K562 (cell line): ENCODE data around the gene ZDHHC6. TPM values are rescaled to one million over a fixed set of nuclear protein-coding genes. Genes with fewer than 3 reads are reported as not detected.

Experiments
- ATAC-seq: fragments of 200-7000 bp; cut with Tn5 transposase; 3 replicates; pipeline ENCODE4 v1.9.1; 2020; ENCODE audit warnings: moderate library complexity
- BruUV-seq: library from RNA; stranded (reverse); fragments of 400-500 nt; replicated peaks from 2 replicates; lab custom pipeline; 2021; lab: Mats Ljungman, UMichigan
- CTCF ChIA-PET: fragments of 300-600 bp; formaldehyde crosslinking; extraction: SDS; loops from one replicate; lab custom pipeline; 2021; ENCODE audit warnings: low intra/inter-chr PET ratio; lab: Yijun Ruan, JAX
- POLR2A ChIA-PET: fragments of 300-600, 350-650 bp; sonication (Branson Sonifier 250); formaldehyde crosslinking; extraction: SDS; loops from one replicate; lab custom pipeline; 2021; ENCODE audit warnings: antibody characterized with exemption, inconsistent platforms; lab: Yijun Ruan, JAX
- DNase-seq, 4 experiments: peaks; one replicate each; pipeline versions ENCODE4 v3.0.0 to v3.0.0-alpha.2; 2011 to 2018; ENCODE audit warnings: low spot score in 3 of 4, mixed read lengths in 3 of 4; ENCODE audit errors: extremely low read depth in 1 of 4
- FAIRE-seq: peaks from 2 replicates; lab custom pipeline; 2011; peaks lifted over from hg19 to GRCh38; lab: Jason Lieb, UNC
- H2AFZ ChIP-seq: 2 replicates; pipeline ENCODE4 v1.6.0; 2011; ENCODE audit warnings: low read depth, low read length, control low read depth, inconsistent platforms
- H3K27ac ChIP-seq: fragments of 200-600 bp; 3 replicates; pipeline ENCODE4 v1.8.0; 2011; ENCODE audit warnings: low read depth, mild to moderate bottlenecking, control low read depth, inconsistent platforms, low read length, moderate library complexity, mixed read lengths; ENCODE audit errors: extremely low read depth
- H3K27me3 ChIP-seq, 2 experiments: fragments of 300-600 bp in 1 of 2; 2 replicates in 1 of 2; 3 replicates in 1 of 2; pipeline versions ENCODE4 v1.6.0 to v1.8.0; 2011; ENCODE audit warnings: inconsistent platforms in 2 of 2, low read length in 2 of 2, mild to moderate bottlenecking in 1 of 2, mixed read lengths in 1 of 2, moderate library complexity in 1 of 2; ENCODE audit not compliant: control insufficient read depth in 2 of 2, insufficient read depth in 2 of 2
- H3K36me3 ChIP-seq: fragments of 300-600 bp; 3 replicates; pipeline ENCODE4 v1.8.0; 2011; ENCODE audit warnings: mild to moderate bottlenecking, low read length, inconsistent platforms; ENCODE audit not compliant: control insufficient read depth, insufficient read depth
- H3K4me1 ChIP-seq, 2 experiments: fragments of 200-600 bp in 1 of 2; replicated peaks in 1 of 2; 2 replicates in 1 of 2; 3 replicates in 1 of 2; pipeline versions ENCODE4 v1.5.1 to v1.8.0; 2011; ENCODE audit warnings: inconsistent platforms in 2 of 2, low read length in 2 of 2, mild to moderate bottlenecking in 1 of 2, mixed read lengths in 1 of 2, moderate library complexity in 1 of 2; ENCODE audit not compliant: control insufficient read depth in 2 of 2, insufficient read depth in 2 of 2
- H3K4me2 ChIP-seq: 2 replicates; pipeline ENCODE4 v1.6.1; 2011; ENCODE audit warnings: low read length, control low read depth, inconsistent platforms, mixed read lengths; ENCODE audit not compliant: insufficient read depth
- H3K4me3 ChIP-seq: fragments of 200-600 bp; sonication (generic), shearing (Covaris generic); 2 replicates; pipeline ENCODE4 v1.5.1; 2016; ENCODE audit warnings: control low read depth, inconsistent platforms
- H3K79me2 ChIP-seq: fragments of 200-600 bp; 3 replicates; pipeline ENCODE4 v1.8.0; 2011; ENCODE audit warnings: low read length, inconsistent platforms; ENCODE audit not compliant: control insufficient read depth, insufficient read depth
- H3K9ac ChIP-seq, 2 experiments: 2 replicates each; pipeline versions ENCODE4 v1.6.0 to v1.6.1; 2011; ENCODE audit warnings: low read depth in 2 of 2, low read length in 2 of 2, control low read depth in 1 of 2, inconsistent platforms in 1 of 2, mild to moderate bottlenecking in 1 of 2, mixed read lengths in 1 of 2; ENCODE audit not compliant: insufficient read depth in 1 of 2
- H3K9me1 ChIP-seq: one replicate; pipeline ENCODE4 v1.6.0; 2011; ENCODE audit warnings: inconsistent platforms, mild to moderate bottlenecking, low read length, moderate library complexity; ENCODE audit not compliant: control insufficient read depth, insufficient read depth
- H3K9me3 ChIP-seq: replicated peaks from 2 replicates; pipeline ENCODE4 v1.5.1; 2011; ENCODE audit warnings: low read depth, low read length, inconsistent platforms; ENCODE audit not compliant: control insufficient read depth, insufficient read depth
- H4K20me1 ChIP-seq: replicated peaks from 2 replicates; pipeline ENCODE4 v1.6.1; 2011; ENCODE audit warnings: low read length, inconsistent platforms, mixed read lengths; ENCODE audit not compliant: control insufficient read depth, insufficient read depth
- BDP1 ChIP-seq: IDR thresholded peaks from 3 replicates; pipeline ENCODE4 v1.6.1; 2011; ENCODE audit not compliant: insufficient read length, insufficient read depth
- DPF2 ChIP-seq: fragments of 450-650 bp; IDR thresholded peaks from 2 replicates; pipeline ENCODE4 v1.6.1; 2016
- KLF10 ChIP-seq: fragments of 250-450 bp; sonication (Bioruptor Pico); IDR thresholded peaks from 2 replicates; pipeline ENCODE4 v1.6.1; 2021; ENCODE audit warnings: matching md5 sums
- MAFG ChIP-seq: fragments of 450-650 bp; conservative IDR thresholded peaks from 2 replicates; pipeline ENCODE4 v1.6.1; 2016; ENCODE audit warnings: missing genetic modification characterization, missing compliant biosample characterization
- PHF8 ChIP-seq: fragments of 200-600 bp; sonication (generic); IDR thresholded peaks from 2 replicates; pipeline ENCODE4 v1.6.1; 2012; ENCODE audit warnings: mixed run types, mild to moderate bottlenecking, inconsistent platforms, low read length, moderate library complexity, borderline replicate concordance
- POLR3A ChIP-seq: IDR thresholded peaks from 2 replicates; pipeline ENCODE4 v1.6.1; 2011; ENCODE audit warnings: borderline replicate concordance, mild to moderate bottlenecking, moderate library complexity; ENCODE audit not compliant: insufficient read length, insufficient read depth; ENCODE audit errors: extremely low read depth
- PURB ChIP-seq: sonication (generic); formaldehyde crosslinking; IDR thresholded peaks from 2 replicates; pipeline ENCODE4 v1.9.0; 2021; ENCODE audit warnings: low read depth, mild to moderate bottlenecking, missing genetic modification reagents
- RB1 ChIP-seq: fragments of 450-650 bp; IDR thresholded peaks from 2 replicates; pipeline ENCODE4 v1.6.1; 2017; ENCODE audit warnings: low read depth, mild to moderate bottlenecking
- SPI1 ChIP-seq: IDR thresholded peaks from 2 replicates; pipeline ENCODE4 v1.6.1; 2011; ENCODE audit warnings: low read depth, low read length, control low read depth, borderline replicate concordance
- TAL1 ChIP-seq: fragments of 450-650 bp; IDR thresholded peaks from 2 replicates; pipeline ENCODE4 v1.6.1; 2016; ENCODE audit warnings: mild to moderate bottlenecking
- ZNF197 ChIP-seq: fragments of 200-800 bp; sonication (Bioruptor generic); IDR thresholded peaks from 2 replicates; pipeline ENCODE4 v1.6.1; 2016; ENCODE audit warnings: low read depth, missing genetic modification characterization, missing compliant biosample characterization
- ZNF253 ChIP-seq: fragments of 250-450 bp; sonication (Bioruptor Pico); conservative IDR thresholded peaks from 2 replicates; pipeline ENCODE4 v1.6.1; 2021; ENCODE audit warnings: mild to moderate bottlenecking
- WGBS: fragments of 100-300 bp; shearing (Covaris generic); methylation state at CpG from one replicate; pipeline ENCODE4 v1.1.6; 2016; ENCODE audit warnings: low coverage, mixed read lengths; ENCODE audit not compliant: insufficient coverage; ENCODE audit errors: missing lambda C conversion rate; 5-methylcytosine and 5-hydroxymethylcytosine counted together
- in situ Hi-C: fragments of 300-500 bp; cut with MboI; formaldehyde crosslinking; loops from 4 replicates; pipeline ENCODE4 v1.15.0; 2018; ENCODE audit warnings: inconsistent platforms, mixed read lengths
- intact Hi-C: fragments of 100-400 bp; cut with micrococcal nuclease; formaldehyde crosslinking; loops from 2 replicates; pipeline ENCODE4 v1.14.2; 2022
- polyA plus RNA-seq, 8 experiments: library from polyadenylated mRNA; depleted of rRNA in 4 of 8; stranded (reverse) in 5 of 8; unstranded in 3 of 8; fragments of >200 nt; fragmentation: Nextera tagmentation in 2 of 8; fragmentation: Illumina TruSeq in 1 of 8; extraction: Ambion mirVana in 2 of 8; extraction: Trizol in 1 of 8; gene quantifications; 2 replicates each; pipeline versions ENCODE4 v1.2.1 to v1.2.3, GENCODE V29; 2011 to 2014; ENCODE audit warnings: inconsistent platforms in 1 of 8, missing spikeins in 1 of 8
- total RNA-seq, 7 experiments: library from RNA; depleted of rRNA in 6 of 7; stranded (reverse); fragments of >200 nt in 6 of 7; fragmentation: Illumina TruSeq in 2 of 7; extraction: Trizol in 2 of 7; gene quantifications; 2 replicates each; pipeline versions ENCODE4 v1.2.1 to v1.2.3, GENCODE V29; 2011 to 2021; ENCODE audit warnings: low replicate concordance in 1 of 7
- TF ChIP-seq, protein P1 (sequence below): fragments of 250-450 bp; sonication (Bioruptor Pico); IDR thresholded peaks from 2 replicates; pipeline ENCODE4 v1.5.0; 2021
- TF ChIP-seq, protein P2 (sequence below): fragments of 450-650 bp; formaldehyde crosslinking; IDR thresholded peaks from 2 replicates; pipeline ENCODE4 v1.4.0; 2020; ENCODE audit warnings: mild to moderate bottlenecking, moderate library complexity
- TF ChIP-seq, protein P3 (sequence below): sonication (generic); formaldehyde crosslinking; IDR thresholded peaks from 2 replicates; pipeline ENCODE4 v1.8.1; 2022; ENCODE audit warnings: missing genetic modification reagents
- TF ChIP-seq, protein P4 (sequence below): sonication (generic); formaldehyde crosslinking; IDR thresholded peaks from 2 replicates; pipeline ENCODE4 v1.5.0; 2020; ENCODE audit warnings: missing genetic modification reagents
- TF ChIP-seq, protein P5 (sequence below), 2 experiments: fragments of 200-800 bp in 1 of 2; sonication (Bioruptor generic) in 1 of 2; sonication (generic) in 1 of 2; formaldehyde crosslinking in 1 of 2; IDR thresholded peaks in 1 of 2; conservative IDR thresholded peaks in 1 of 2; 2 replicates each; pipeline versions ENCODE4 v1.5.0 to v1.6.1; 2016 to 2020; ENCODE audit warnings: missing compliant biosample characterization in 1 of 2, missing genetic modification characterization in 1 of 2, missing genetic modification reagents in 1 of 2

Gene ZDHHC6
- total and polyA plus RNA-seq, 9 of the 15 experiments (the other 6 are each of a cell fraction or from before 2014, with no cell fraction given): 13.6 to 30.5 (median 21.5) TPM

DNA sequence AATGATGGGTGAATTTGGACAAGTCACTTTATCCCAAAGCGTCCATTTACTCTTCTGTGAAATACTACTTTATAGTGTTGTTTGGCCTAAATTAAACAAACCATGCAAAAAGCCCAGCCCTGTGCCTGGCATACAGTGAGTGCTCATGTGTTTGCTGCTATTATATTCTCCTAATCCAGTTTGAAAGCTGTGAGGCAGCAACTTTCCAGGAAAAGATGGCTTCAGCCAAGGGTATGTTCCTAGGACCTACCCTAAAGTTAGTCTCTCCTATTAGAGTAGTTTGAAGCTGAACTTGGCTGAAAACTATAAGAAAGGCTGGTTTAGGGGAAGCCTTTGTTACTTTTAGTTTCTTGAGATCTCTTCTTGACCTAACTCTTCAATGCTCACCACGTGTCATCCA lies 52.9 kb downstream of the ZDHHC6 start:
- Histone ChIP-seq H3K36me3 (no peaks in the 10 kb centered on the region), H3K4me3 (no peak overlapping the region), H3K27ac (no peak overlapping the region), H3K27me3 (peaks cover 0 to 6% of the 10 kb centered on the region in 2 experiments; a peak in 2 of 5 replicates), H3K9me3 (no peaks in the 10 kb centered on the region), H3K4me2 (no peak overlapping the region), H3K79me2 (no peaks in the 10 kb centered on the region), H3K4me1 (no peaks in the 10 kb centered on the region; a peak in 2 of 5 replicates), H2AFZ (no peak overlapping the region), H3K9ac (no peak overlapping the region), H4K20me1 (no peaks in the 10 kb centered on the region), H3K9me1 (no peaks in the 10 kb centered on the region)
- intact Hi-C loops (no loop called here), in situ Hi-C loops (no loop called here)
- CTCF ChIA-PET: no interaction called here
- no peak for FAIRE-seq
- POLR2A ChIA-PET: no interaction called here
- 3% methylated on average over 2 of the region's 2 CpGs for WGBS
- no TSS peak for BruUV-seq
- ATAC-seq: no peak
- TF ChIP-seq DPF2 (no peak), POLR3A (no peak), MAFG (tag) (no peak), ZNF197 (no peak), BDP1 (no peak), SPI1 (no peak), KLF10 (CRISPR knock-in tag) (no peak), ZNF253 (no peak), PURB (no peak), RB1 (no peak), TAL1 (no peak), PHF8 (no peak)
- TF ChIP-seq, protein P1, sequence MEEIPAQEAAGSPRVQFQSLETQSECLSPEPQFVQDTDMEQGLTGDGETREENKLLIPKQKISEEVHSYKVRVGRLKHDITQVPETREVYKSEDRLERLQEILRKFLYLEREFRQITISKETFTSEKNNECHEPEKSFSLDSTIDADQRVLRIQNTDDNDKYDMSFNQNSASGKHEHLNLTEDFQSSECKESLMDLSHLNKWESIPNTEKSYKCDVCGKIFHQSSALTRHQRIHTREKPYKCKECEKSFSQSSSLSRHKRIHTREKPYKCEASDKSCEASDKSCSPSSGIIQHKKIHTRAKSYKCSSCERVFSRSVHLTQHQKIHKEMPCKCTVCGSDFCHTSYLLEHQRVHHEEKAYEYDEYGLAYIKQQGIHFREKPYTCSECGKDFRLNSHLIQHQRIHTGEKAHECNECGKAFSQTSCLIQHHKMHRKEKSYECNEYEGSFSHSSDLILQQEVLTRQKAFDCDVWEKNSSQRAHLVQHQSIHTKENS (CRISPR knock-in tag): no peak
- TF ChIP-seq, protein P2, sequence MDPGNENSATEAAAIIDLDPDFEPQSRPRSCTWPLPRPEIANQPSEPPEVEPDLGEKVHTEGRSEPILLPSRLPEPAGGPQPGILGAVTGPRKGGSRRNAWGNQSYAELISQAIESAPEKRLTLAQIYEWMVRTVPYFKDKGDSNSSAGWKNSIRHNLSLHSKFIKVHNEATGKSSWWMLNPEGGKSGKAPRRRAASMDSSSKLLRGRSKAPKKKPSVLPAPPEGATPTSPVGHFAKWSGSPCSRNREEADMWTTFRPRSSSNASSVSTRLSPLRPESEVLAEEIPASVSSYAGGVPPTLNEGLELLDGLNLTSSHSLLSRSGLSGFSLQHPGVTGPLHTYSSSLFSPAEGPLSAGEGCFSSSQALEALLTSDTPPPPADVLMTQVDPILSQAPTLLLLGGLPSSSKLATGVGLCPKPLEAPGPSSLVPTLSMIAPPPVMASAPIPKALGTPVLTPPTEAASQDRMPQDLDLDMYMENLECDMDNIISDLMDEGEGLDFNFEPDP: no peak
- TF ChIP-seq, protein P3, sequence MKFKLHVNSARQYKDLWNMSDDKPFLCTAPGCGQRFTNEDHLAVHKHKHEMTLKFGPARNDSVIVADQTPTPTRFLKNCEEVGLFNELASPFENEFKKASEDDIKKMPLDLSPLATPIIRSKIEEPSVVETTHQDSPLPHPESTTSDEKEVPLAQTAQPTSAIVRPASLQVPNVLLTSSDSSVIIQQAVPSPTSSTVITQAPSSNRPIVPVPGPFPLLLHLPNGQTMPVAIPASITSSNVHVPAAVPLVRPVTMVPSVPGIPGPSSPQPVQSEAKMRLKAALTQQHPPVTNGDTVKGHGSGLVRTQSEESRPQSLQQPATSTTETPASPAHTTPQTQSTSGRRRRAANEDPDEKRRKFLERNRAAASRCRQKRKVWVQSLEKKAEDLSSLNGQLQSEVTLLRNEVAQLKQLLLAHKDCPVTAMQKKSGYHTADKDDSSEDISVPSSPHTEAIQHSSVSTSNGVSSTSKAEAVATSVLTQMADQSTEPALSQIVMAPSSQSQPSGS (CRISPR knock-in tag): no peak
- TF ChIP-seq, protein P4, sequence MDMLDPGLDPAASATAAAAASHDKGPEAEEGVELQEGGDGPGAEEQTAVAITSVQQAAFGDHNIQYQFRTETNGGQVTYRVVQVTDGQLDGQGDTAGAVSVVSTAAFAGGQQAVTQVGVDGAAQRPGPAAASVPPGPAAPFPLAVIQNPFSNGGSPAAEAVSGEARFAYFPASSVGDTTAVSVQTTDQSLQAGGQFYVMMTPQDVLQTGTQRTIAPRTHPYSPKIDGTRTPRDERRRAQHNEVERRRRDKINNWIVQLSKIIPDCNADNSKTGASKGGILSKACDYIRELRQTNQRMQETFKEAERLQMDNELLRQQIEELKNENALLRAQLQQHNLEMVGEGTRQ: no peak
- TF ChIP-seq, protein P5, sequence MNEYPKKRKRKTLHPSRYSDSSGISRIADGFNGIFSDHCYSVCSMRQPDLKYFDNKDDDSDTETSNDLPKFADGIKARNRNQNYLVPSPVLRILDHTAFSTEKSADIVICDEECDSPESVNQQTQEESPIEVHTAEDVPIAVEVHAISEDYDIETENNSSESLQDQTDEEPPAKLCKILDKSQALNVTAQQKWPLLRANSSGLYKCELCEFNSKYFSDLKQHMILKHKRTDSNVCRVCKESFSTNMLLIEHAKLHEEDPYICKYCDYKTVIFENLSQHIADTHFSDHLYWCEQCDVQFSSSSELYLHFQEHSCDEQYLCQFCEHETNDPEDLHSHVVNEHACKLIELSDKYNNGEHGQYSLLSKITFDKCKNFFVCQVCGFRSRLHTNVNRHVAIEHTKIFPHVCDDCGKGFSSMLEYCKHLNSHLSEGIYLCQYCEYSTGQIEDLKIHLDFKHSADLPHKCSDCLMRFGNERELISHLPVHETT (CRISPR knock-in tag; conservative IDR thresholded peaks at IDR 0.05 in 1 of 2, IDR thresholded peaks at IDR 0.05 in 1 of 2): no peak
- no peak for DNase-seq
